Endothelial cell of umbilical vein (primary cell): ENCODE results near the gene SLC30A10. TPM values are rescaled to one million over a fixed set of nuclear protein-coding genes. Genes with fewer than 3 reads are reported as not detected.

Experiments used
- BruUV-seq: library from RNA; stranded (reverse); fragments of 400-500 nt; replicated peaks from 2 replicates; lab custom pipeline; 2021; lab: Mats Ljungman, UMichigan
- CTCF ChIA-PET: fragments of 300-600, 350-600 bp; sonication (Branson Sonifier 250); formaldehyde crosslinking; loops from one replicate; lab custom pipeline; 2021; ENCODE audit warnings: antibody characterized with exemption, inconsistent platforms; lab: Charles Lee
- POLR2A ChIA-PET: fragments of 300-600, 350-600 bp; sonication (Branson Sonifier 250); formaldehyde crosslinking; loops from one replicate; lab custom pipeline; 2021; ENCODE audit warnings: antibody characterized with exemption, inconsistent platforms; lab: Charles Lee
- DNase-seq: peaks from one replicate; pipeline ENCODE4 v3.0.0-alpha.2; 2011; ENCODE audit warnings: low read depth, low spot score
- FAIRE-seq: peaks from 2 replicates; lab custom pipeline; 2011; peaks lifted over from hg19 to GRCh38; lab: Jason Lieb, UNC
- H2AFZ ChIP-seq: 2 replicates; pipeline ENCODE4 v1.6.0; 2012; ENCODE audit warnings: low read depth, low read length, control low read depth, inconsistent platforms
- H3K27ac ChIP-seq: 2 replicates; pipeline ENCODE4 v1.5.1; 2011; ENCODE audit warnings: low read depth, mild to moderate bottlenecking, control low read depth, low read length, moderate library complexity; ENCODE audit not compliant: insufficient read depth
- H3K27me3 ChIP-seq, 2 experiments: 2 replicates each; pipeline versions ENCODE4 v1.6.0 to v1.6.1; 2011; ENCODE audit warnings: low read length in 2 of 2, mixed read lengths in 1 of 2; ENCODE audit not compliant: control insufficient read depth in 2 of 2, insufficient read depth in 2 of 2
- H3K36me3 ChIP-seq, 2 experiments: 2 replicates in 1 of 2; 3 replicates in 1 of 2; pipeline ENCODE4 v1.5.1; 2011; ENCODE audit warnings: low read length in 2 of 2, mild to moderate bottlenecking in 1 of 2, moderate library complexity in 1 of 2; ENCODE audit not compliant: control insufficient read depth in 2 of 2, insufficient read depth in 2 of 2; ENCODE audit errors: extremely low read depth in 1 of 2
- H3K4me1 ChIP-seq: 3 replicates; pipeline ENCODE4 v1.5.1; 2011; ENCODE audit warnings: mild to moderate bottlenecking, low read length; ENCODE audit not compliant: control insufficient read depth, insufficient read depth; ENCODE audit errors: extremely low read depth
- H3K4me2 ChIP-seq: 2 replicates; pipeline ENCODE4 v1.6.1; 2011; ENCODE audit warnings: low read length, control low read depth, mixed read lengths; ENCODE audit not compliant: insufficient read depth
- H3K4me3 ChIP-seq, 3 experiments: fragments of 200-600 bp in 1 of 3; sonication (generic), shearing (Covaris generic) in 1 of 3; replicated peaks in 1 of 3; 2 replicates each; pipeline ENCODE4 v1.5.1; 2011 to 2016; ENCODE audit warnings: control low read depth in 3 of 3, low read length in 3 of 3, mild to moderate bottlenecking in 2 of 3, inconsistent platforms in 1 of 3, low read depth in 1 of 3, moderate library complexity in 1 of 3; ENCODE audit not compliant: insufficient read depth in 1 of 3
- H3K79me2 ChIP-seq: 2 replicates; pipeline ENCODE4 v1.6.0; 2012; ENCODE audit warnings: low read length, inconsistent platforms; ENCODE audit not compliant: control insufficient read depth, insufficient read depth
- H3K9ac ChIP-seq: replicated peaks from 2 replicates; pipeline ENCODE3; 2011; ENCODE audit warnings: low read length, control low read depth; ENCODE audit not compliant: insufficient read depth; ENCODE audit errors: extremely low read depth
- H3K9me1 ChIP-seq: replicated peaks from 3 replicates; pipeline ENCODE4 v1.6.0; 2011; ENCODE audit warnings: mild to moderate bottlenecking, low read length; ENCODE audit not compliant: control insufficient read depth, insufficient read depth; ENCODE audit errors: extremely low read depth
- H3K9me3 ChIP-seq: replicated peaks from 2 replicates; pipeline ENCODE4 v1.5.1; 2012; ENCODE audit warnings: low read length, inconsistent platforms; ENCODE audit not compliant: control insufficient read depth, insufficient read depth
- H4K20me1 ChIP-seq: replicated peaks from 2 replicates; pipeline ENCODE3; 2011; ENCODE audit warnings: mild to moderate bottlenecking, low read length; ENCODE audit not compliant: control insufficient read depth, insufficient read depth; ENCODE audit errors: extremely low read depth
- CTCF ChIP-seq, 2 donors: IDR thresholded peaks; 1 replicate in 1 of 2; 2 replicates in 1 of 2; pipeline ENCODE4 v1.5.1; 2011; ENCODE audit warnings: low read length in 2 of 2, mild to moderate bottlenecking in 2 of 2, moderate library complexity in 2 of 2, control low read depth in 1 of 2, inconsistent platforms in 1 of 2, low read depth in 1 of 2; ENCODE audit not compliant: insufficient read depth in 1 of 2; ENCODE audit errors: extremely low read depth in 1 of 2
- EZH2 ChIP-seq: IDR thresholded peaks from 2 replicates; pipeline ENCODE4 v1.6.1; 2012; ENCODE audit warnings: borderline replicate concordance, low read depth, mild to moderate bottlenecking, moderate library complexity, low read length, inconsistent platforms; ENCODE audit not compliant: severe bottlenecking
- FOS ChIP-seq: IDR thresholded peaks from 2 replicates; pipeline ENCODE4 v1.6.1; 2011; ENCODE audit warnings: mild to moderate bottlenecking, low read length, moderate library complexity, borderline replicate concordance; ENCODE audit not compliant: insufficient read depth
- GATA2 ChIP-seq: IDR thresholded peaks from 2 replicates; pipeline ENCODE4 v1.7.0; 2011; ENCODE audit warnings: low read depth, mild to moderate bottlenecking, moderate library complexity, mixed read lengths, low read length; ENCODE audit not compliant: insufficient read length, insufficient read depth
- JUN ChIP-seq: IDR thresholded peaks from 2 replicates; pipeline ENCODE4 v1.6.1; 2011; ENCODE audit warnings: borderline replicate concordance, low read depth; ENCODE audit not compliant: insufficient read length, insufficient read depth
- MAX ChIP-seq: IDR thresholded peaks from 2 replicates; pipeline ENCODE4 v1.6.1; 2011; ENCODE audit not compliant: insufficient read depth, insufficient read length
- MYC ChIP-seq: IDR thresholded peaks from one replicate; pipeline ENCODE4 v1.6.1; 2011; ENCODE audit warnings: mild to moderate bottlenecking, low read depth, low read length
- POLR2A ChIP-seq: IDR thresholded peaks from 2 replicates; pipeline ENCODE4 v1.6.1; 2012; ENCODE audit warnings: low read depth, mild to moderate bottlenecking, control low read depth, low read length
- POLR2AphosphoS5 ChIP-seq: IDR thresholded peaks from 2 replicates; pipeline ENCODE4 v1.6.1; 2012; ENCODE audit warnings: low read depth, mild to moderate bottlenecking, control low read depth, low read length, moderate library complexity; ENCODE audit not compliant: insufficient read depth
- dilution Hi-C: fragments of 300-500 bp; cut with MboI; formaldehyde crosslinking; loops from one replicate; pipeline ENCODE4 v1.15.0; 2019; ENCODE audit warnings: low sequenced_read_pairs; ENCODE audit not compliant: extremely low pct_ligation_motif_present
- intact Hi-C: fragments of 100-400 bp; cut with micrococcal nuclease; formaldehyde crosslinking; loops from one replicate; pipeline ENCODE4 v1.10.0; 2022
- polyA plus RNA-seq, 4 experiments: library from polyadenylated mRNA; depleted of rRNA in 3 of 4; stranded (reverse) in 3 of 4; unstranded in 1 of 4; fragments of >200 nt; gene quantifications; 2 replicates each; pipeline versions ENCODE4 v1.2.1 to v1.2.3, GENCODE V29; 2011 to 2012; ENCODE audit warnings: missing spikeins in 1 of 4
- total RNA-seq: library from RNA; stranded (reverse); gene quantifications from 2 replicates; pipeline ENCODE4 v1.2.3, GENCODE V29; 2021

Gene SLC30A10
- total and polyA plus RNA-seq, 2 donors (not counting 3 experiments of a cell fraction or from before 2014, with no cell fraction given): not detected

GRCh38 chr1:219900882-219901281 lies 27.5 kb downstream of the SLC30A10 start:
- Histone ChIP-seq H3K9me3 (no peaks in the 10 kb centered on the region), H3K27ac (no peak overlapping the region), H3K9ac (no peak overlapping the region), H2AFZ (no peak overlapping the region), H3K4me2 (no peak overlapping the region), H3K4me1 (peaks cover 4% of the 10 kb centered on the region), H3K36me3 (no peaks in the 10 kb centered on the region), H3K9me1 (no peaks in the 10 kb centered on the region), H3K4me3 (no peak overlapping the region), H3K27me3 (no peaks in the 10 kb centered on the region), H3K79me2 (no peaks in the 10 kb centered on the region), H4K20me1 (no peaks in the 10 kb centered on the region)
- dilution Hi-C loops (no loop called here), intact Hi-C loops (no loop called here)
- FAIRE-seq (no peak), DNase-seq (no peak)
- CTCF ChIA-PET: no interaction called here
- TF ChIP-seq POLR2AphosphoS5 (no peak), EZH2 (no peak), POLR2A (no peak), MYC (no peak), MAX (no peak), JUN (no peak), GATA2 (no peak), FOS (no peak)
- POLR2A ChIA-PET: no interaction called here
- BruUV-seq: no TSS peak

- dilution Hi-C loops: no loop called here
- Histone ChIP-seq H3K4me1 (peaks cover 4% of the 10 kb centered on the region), H3K27ac (no peak overlapping the region), H4K20me1 (no peaks in the 10 kb centered on the region), H2AFZ (no peak overlapping the region), H3K9ac (no peak overlapping the region), H3K9me3 (no peaks in the 10 kb centered on the region), H3K27me3 (no peaks in the 10 kb centered on the region), H3K4me3 (no peak overlapping the region), H3K4me2 (no peak overlapping the region), H3K36me3 (no peaks in the 10 kb centered on the region), H3K79me2 (no peaks in the 10 kb centered on the region), H3K9me1 (no peaks in the 10 kb centered on the region)
- DNase-seq (peak; percentile 41), FAIRE-seq (no peak)
- TF ChIP-seq MAX (no peak), POLR2AphosphoS5 (no peak), POLR2A (no peak), MYC (no peak), GATA2 (no peak), JUN (no peak), CTCF (IDR thresholded peaks at IDR 0.05; ENCODE audit: extremely low read depth in 1 of 2, insufficient read depth in 1 of 2, low read depth in 1 of 2, low read length in 2 of 2) (no peak), FOS (no peak), EZH2 (no peak)
- intact Hi-C loops: no loop called here
- CTCF ChIA-PET: no interaction called here
- POLR2A ChIA-PET: no interaction called here
- BruUV-seq: no TSS peak
Measured at GRCh38 chr1:219900201-219900600, 28.2 kb downstream of the SLC30A10 start.
